ENCODE measurements around the gene ZNF48.

DNA sequence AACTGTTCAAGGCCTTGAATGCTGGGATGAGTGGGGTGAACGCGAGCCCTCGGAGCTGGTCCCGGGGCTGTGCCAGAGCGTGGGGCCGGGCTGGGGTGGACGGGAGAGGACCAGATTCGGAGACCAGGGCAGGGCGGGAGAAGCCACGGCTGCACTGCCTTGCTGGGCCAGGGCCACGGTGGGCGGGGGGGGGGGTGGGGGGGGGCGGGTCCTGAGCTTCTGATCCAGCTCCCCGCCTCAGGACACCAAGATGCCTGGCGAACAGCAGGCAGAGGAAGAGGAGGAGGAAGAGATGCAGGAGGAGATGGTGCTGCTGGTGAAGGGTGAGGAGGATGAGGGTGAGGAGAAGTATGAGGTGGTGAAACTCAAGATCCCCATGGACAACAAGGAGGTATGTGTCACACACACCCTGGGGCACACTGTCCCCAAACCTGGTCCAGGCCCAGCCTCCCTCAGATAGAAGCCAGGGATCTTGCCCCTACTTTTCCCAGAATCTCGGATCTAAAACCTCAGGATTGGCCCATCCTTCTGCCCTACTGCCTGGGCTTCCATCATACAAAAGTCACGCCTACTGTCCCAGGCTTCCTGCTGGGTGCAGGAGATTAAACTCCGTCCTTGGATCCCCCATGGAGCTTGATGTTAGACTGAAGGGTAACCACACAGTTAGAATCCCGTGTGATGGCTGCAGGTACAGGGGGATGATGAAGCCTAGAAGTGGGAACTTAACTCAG, 12.7 kb downstream of the ZNF48 start:
- no peak for TF ChIP-seq POLR2A (IDR thresholded peaks at IDR 0.05)
- TF ChIP-seq, protein P1, sequence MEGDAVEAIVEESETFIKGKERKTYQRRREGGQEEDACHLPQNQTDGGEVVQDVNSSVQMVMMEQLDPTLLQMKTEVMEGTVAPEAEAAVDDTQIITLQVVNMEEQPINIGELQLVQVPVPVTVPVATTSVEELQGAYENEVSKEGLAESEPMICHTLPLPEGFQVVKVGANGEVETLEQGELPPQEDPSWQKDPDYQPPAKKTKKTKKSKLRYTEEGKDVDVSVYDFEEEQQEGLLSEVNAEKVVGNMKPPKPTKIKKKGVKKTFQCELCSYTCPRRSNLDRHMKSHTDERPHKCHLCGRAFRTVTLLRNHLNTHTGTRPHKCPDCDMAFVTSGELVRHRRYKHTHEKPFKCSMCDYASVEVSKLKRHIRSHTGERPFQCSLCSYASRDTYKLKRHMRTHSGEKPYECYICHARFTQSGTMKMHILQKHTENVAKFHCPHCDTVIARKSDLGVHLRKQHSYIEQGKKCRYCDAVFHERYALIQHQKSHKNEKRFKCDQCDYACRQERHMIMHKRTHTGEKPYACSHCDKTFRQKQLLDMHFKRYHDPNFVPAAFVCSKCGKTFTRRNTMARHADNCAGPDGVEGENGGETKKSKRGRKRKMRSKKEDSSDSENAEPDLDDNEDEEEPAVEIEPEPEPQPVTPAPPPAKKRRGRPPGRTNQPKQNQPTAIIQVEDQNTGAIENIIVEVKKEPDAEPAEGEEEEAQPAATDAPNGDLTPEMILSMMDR (IDR thresholded peaks at IDR 0.05), result no peak

Measured in heart left ventricle (tissue), 13 donors.